ENCODE measurements around the gene CTU1.

The CTU1 gene

DNA sequence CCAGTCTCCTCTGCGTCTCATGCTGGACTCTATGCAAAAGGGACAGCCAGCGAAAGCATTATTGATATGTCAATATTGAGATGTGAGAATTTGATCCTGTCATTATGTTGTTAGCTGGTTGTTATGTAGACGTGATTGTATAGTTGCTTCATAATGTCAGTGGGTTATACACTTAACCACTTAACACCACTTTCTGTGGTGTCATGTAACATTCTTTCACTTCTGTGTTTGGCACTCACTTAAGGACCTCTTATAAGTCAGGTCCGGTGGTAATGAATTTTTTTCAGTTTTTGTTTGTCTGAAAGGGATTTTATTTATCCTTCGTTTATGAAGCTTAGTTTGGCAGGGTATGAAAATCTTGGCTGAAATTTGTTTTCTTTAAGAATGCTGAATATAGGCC is 26.8 kb upstream of the CTU1 start:
- H3K27ac ChIP-seq: no peak overlapping the region
- no peak for DNase-seq (ENCODE audit: low read depth, low spot score)

DNA sequence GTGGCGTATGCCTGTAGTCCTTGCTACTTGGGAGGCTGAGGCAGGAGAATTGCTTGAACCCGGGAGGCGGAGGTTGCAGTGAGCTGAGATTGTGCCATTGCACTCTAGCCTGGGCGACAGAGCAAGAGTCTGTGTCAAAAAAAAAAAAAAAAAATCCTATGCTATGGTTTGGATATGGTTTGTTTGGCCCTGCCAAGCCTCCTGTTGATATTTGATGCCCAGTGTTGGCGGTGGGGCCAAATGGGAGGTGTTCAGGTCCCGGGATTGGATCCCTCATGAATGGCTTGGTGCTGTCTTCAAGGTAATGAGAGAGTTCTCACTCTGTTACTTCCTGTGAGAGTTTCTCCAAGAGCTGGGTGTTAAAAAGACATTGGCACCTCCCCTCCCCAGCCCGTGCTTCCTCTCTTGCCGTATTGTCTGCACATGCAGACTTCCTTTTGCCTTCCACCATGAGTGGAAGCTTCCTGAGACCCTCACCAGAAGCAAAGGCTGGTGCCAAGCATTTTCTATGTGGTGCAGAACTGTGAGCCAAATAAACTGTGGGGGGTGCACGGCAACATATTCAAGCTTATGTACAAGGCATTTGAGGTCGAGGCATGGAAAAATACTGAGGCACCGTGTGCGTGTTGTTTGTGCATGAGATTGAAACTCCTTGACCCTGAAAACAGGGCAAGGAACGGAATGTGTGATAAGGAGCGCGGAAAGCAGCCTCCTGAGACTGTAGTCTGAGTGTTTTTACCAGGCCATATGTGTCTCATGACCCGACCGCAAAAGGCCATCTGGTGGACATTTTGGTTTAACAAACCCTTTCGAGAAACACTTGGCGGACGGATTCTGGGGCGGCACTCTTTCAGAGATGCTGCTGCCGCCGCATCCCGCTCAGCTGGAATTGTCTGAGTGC is 23.8 kb upstream of the CTU1 start:
- H3K27ac ChIP-seq: no peak overlapping the region
- no peak for DNase-seq (ENCODE audit: low read depth, low spot score)

DNA sequence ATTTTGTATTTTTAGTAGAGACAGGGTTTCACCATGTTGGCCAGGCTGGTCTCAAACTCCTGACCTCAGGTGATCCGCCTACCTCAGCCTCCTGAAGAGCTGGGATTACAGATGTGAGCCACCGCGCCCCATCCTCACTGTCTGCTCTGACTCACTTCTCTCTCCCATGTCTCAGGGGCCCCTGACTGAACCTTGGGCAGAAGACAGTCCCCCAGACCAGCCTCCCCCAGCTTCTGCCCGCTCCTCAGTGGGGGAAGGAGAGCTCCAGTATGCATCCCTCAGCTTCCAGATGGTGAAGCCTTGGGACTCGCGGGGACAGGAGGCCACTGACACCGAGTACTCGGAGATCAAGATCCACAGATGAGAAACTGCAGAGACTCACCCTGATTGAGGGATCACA is 21.5 kb upstream of the CTU1 start:
- no peak overlapping the region for H3K27ac ChIP-seq
- no peak for DNase-seq (ENCODE audit: low read depth, low spot score)

DNA sequence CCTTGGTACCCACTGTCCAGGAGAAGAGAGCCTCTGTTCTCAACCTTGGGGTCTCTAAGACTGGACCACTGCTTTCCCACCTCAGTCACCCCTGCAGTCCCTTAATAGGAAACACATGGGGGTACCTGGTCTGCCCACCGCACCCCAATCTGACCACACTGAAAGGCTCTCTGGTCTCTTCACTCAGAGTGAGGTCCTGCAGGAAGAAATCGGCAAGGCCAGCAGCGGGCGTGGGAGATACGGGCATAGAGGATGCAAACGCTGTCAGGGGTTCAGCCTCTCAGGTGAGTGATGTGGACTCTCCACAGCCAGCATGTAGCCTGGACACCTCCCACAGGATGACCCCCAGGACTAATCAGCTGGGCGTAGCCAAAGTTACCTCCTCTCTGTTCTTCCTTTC is 20.0 kb upstream of the CTU1 start:
- no peak for DNase-seq (ENCODE audit: low read depth, low spot score)
- H3K27ac ChIP-seq: no peak overlapping the region

DNA sequence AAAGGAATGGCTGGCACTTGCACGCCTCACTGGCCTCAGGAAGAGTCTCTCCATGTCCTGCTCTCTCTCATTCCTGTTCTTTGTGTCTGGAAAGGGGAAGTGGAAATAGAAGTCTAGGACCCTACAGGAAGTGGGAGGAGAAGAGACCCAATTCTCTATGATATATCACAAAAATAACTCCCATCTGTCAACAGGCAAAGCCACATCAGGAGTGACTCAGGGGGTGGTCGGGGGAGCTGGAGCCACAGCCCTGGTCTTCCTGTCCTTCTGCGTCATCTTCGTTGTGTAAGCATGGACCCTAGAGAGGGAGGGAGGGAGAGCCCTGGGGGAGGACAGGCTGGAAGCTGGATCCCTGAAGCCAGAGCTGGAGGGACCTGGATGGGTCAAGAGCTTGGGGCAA is 19.5 kb upstream of the CTU1 start:
- no peak for DNase-seq (ENCODE audit: low read depth, low spot score)
- H3K27ac ChIP-seq: no peak overlapping the region

DNA sequence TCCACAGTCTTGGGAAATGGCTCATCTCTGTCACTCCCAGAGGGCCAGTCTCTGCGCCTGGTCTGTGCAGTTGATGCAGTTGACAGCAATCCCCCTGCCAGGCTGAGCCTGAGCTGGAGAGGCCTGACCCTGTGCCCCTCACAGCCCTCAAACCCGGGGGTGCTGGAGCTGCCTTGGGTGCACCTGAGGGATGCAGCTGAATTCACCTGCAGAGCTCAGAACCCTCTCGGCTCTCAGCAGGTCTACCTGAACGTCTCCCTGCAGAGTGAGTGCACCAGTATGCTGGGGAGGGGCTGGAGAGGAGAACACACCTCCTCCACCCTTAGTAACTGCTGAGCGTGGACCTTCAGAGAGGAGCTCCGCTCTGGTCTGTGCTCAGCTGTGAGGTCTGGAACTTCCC is 18.8 kb upstream of the CTU1 start:
- no peak overlapping the region for H3K27ac ChIP-seq
- no peak for DNase-seq (ENCODE audit: low read depth, low spot score)

DNA sequence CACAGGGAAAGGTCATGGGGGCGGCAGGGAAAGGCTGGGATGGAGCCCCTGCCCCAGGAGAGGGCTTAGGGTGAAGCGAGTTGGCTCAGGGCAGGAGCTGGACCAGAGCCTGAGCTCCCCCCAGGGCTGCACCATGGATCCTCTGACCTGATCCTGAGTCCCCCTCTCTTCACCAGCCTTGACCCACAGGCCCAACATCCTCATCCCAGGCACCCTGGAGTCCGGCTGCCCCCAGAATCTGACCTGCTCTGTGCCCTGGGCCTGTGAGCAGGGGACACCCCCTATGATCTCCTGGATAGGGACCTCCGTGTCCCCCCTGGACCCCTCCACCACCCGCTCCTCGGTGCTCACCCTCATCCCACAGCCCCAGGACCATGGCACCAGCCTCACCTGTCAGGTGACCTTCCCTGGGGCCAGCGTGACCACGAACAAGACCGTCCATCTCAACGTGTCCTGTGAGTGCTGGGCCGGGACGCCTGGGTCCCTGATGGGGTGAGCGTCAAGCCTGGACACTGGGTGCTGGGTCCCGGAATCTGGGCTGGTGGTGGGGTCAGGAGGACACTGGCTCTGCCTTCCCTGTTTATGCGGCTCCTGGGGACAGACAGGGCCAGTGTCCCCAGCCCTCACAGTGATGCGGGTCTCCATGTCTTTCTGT is 17.3 kb upstream of the CTU1 start:
- DNase-seq (ENCODE audit: low read depth, low spot score): no peak
- H3K27ac ChIP-seq: no peak overlapping the region

DNA sequence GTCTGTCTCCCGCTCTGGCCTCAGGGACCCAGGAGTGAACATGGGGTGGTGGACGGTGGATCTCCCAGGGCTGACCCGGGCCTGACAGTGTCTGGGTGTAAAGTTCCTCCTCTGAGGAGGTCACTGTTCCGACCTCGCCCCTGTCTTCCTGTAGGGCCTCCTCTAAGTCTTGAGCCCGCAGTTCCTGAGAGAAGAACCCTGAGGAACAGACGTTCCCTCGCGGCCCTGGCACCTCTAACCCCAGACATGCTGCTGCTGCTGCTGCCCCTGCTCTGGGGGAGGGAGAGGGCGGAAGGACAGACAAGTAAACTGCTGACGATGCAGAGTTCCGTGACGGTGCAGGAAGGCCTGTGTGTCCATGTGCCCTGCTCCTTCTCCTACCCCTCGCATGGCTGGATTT is 16.5 kb upstream of the CTU1 start, which contains the start of gene SIGLEC9:
SIGLEC9 (plus strand) TSS at position 178 of the 400 bp plus-strand sequence; CDS start at position 247, 69 bp downstream.
- no peak for DNase-seq (ENCODE audit: low read depth, low spot score)
- no peak within 1 kb of the TSS for H3K27ac ChIP-seq

DNA sequence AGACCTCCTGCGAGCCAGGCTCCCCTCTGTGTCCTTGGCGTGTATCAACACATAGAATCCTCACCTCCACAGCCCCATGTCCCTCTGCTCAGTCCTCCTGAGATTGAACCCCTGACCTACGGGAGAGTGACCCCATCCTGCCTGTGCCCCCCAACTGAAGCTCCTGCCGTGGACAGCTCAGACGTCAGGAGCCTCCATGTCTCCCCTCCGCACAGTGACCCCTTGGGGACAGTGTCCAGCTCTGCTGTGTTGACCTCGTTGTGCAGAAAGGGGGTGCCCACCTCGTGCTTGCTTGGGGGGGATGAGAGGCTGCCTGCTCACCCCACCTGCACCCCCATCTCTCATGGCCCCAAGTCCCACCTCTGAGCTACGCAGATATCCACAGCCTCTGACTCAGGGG is 16.0 kb upstream of the CTU1 start:
- DNase-seq (ENCODE audit: low read depth, low spot score): no peak
- H3K27ac ChIP-seq: no peak overlapping the region

DNA sequence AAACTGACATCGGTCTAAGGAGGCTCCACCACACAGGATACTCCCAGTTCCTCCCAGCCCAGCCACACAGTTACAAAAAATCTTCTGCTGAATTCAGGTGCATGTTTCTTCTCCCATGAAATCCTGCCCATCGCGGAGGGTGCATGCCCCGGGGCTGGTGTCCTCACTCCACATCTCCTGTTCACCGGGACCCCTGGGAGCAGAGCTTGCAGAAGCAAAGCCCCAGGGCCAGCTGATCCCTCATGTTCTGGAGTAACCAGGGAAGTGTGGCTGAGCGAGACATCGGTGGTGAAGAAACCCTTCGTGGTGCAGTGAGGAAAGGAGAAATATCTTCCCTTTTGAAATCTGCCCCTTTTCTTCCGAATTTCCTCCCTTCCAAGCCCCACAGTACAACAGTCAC is 15.6 kb upstream of the CTU1 start:
- DNase-seq (ENCODE audit: low read depth, low spot score): no peak
- H3K27ac ChIP-seq: no peak overlapping the region

DNA sequence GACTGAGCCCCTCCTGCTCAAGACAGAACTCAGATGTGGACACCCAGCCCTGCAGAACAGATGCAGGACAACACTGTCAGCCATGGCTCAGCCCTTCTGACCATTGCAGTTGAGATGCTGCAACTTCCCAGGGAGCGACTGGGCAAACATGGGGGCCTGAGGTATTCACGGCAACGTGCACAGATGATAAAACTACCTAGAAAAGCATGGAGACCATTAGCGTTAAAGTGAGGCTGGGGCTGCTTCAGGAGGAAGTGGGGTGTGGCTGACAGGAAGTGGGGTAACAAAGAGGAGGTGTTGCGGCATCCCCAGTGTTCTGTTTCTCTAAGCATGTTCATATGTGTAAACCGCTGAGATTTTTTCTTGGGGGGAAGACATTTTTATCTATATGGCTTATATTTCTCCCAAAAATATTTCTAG is 15.2 kb upstream of the CTU1 start:
- no peak overlapping the region for H3K27ac ChIP-seq
- no peak for DNase-seq (ENCODE audit: low read depth, low spot score)

DNA sequence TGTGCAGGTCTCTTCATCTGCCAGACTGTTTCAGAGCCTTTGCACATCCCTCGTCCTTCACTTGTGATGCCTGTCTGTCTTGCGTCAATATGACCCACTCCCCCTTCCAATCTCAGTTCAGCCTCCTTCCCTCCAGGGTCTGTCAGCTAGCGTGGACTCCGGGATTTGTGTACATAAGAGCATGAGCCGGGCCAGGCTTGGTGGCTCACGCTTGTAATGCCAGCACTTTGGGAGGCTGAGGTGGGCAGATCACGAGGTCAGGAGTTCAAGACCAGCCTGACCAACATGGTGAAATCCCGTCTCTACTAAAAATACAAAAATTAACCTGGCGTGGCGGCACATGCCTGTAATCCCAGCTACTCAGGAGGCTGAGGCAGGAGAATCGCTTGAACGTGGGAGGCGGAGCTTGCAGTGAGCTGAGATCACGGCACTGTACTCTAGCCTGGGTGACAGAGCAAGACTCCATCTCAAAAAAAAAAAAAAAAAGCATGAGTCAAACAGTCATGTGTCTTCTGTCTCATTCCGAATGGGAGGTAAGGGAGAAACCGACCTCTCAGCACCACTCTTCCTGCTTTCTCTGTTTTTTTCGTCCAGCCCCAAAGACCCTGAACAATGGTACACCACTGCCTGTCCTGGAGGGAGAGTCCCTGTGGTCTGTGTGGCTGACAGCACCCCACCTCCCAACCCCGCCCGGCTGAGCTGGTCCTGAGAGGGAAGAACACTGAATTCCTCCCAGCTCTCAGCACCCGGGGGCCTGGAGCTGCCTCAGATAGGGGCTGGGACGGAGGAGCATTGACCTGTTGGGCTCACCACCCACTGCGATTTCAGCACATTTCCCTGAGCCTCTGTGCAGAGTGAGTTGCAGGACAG is 14.1 kb upstream of the CTU1 start:
- no peak overlapping the region for H3K27ac ChIP-seq
- no peak for DNase-seq (ENCODE audit: low read depth, low spot score)

DNA sequence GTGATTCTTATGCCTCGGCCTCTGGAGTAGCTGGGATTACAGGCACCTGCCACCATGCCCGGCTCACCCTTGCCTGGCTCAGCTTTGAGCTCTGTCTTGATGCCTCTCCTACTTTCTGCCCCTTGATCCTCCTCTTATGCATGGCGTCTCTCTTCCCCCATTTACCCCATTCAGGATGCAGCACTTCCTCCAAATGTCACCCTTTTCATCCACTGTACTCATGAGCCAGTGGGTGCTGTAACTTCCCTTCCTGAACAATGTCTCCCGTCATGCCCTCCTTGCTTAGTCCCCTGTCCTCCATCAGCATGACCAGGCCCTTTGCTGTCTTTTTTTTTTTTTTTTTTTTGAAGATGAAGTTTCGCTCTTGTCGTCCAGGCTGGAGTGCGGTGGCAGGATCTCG is 13.0 kb upstream of the CTU1 start:
- H3K27ac ChIP-seq: no peak overlapping the region
- no peak for DNase-seq (ENCODE audit: low read depth, low spot score)

DNA sequence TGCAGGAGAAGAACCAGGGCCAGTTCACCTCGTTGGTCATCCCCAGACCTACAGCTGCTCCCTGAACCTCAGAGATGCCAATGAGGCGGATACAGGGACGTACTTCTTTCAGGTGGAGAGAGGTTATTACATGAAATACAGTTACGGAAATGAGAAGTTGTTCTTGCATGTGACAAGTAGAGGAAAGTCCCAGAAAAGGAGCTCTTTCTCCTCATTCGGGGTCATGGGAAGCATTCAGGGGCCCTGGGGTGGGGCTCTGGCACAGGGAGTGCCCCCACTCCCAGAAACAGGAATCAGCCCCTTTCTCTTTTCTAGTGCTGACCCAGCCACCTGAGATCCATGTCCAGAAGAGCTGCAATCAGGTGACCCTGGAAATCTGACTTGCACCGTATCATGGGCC is 12.0 kb upstream of the CTU1 start:
- DNase-seq (ENCODE audit: low read depth, low spot score): no peak
- no peak overlapping the region for H3K27ac ChIP-seq

DNA sequence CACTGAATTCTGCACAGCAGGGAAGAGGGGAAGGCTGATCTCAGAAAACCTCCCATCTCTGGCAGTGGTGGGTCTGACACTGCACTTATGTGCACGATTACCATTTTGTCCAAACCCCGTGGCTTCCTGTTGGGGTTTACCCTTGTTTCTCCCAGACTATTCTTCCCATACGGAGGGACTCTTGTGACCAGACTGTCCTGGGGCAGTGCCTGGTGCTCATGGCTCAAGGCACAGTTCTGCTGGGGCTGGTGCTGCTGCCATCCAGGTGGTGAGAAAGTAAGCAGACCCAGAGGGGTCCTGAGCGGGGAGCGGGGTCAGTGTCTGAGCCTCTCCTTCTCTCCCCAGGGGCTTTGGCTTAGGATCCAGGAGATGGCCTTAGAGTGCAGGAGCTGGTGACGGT is 11.4 kb upstream of the CTU1 start:
- DNase-seq (ENCODE audit: low read depth, low spot score): no peak
- no peak overlapping the region for H3K27ac ChIP-seq

DNA sequence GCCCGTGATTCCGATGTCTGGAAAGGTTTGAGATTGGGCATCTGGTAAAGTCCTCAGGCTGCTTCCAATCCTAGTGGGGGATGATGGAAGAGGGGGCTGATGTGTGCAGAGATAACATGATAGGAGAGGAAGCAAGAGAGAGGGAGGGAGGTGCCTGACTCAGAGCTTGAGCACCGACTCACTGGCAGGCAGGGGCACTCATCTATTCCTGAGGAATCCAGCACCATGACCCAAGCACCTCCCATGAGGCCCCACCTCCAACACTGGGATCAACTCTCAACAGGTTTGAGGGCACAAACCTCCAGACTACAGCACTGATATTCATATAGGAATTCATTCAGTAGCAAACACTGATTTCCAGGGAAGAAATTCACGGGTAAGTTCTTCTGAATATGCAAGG is 10.9 kb upstream of the CTU1 start:
- DNase-seq (ENCODE audit: low read depth, low spot score): no peak
- no peak overlapping the region for H3K27ac ChIP-seq

DNA sequence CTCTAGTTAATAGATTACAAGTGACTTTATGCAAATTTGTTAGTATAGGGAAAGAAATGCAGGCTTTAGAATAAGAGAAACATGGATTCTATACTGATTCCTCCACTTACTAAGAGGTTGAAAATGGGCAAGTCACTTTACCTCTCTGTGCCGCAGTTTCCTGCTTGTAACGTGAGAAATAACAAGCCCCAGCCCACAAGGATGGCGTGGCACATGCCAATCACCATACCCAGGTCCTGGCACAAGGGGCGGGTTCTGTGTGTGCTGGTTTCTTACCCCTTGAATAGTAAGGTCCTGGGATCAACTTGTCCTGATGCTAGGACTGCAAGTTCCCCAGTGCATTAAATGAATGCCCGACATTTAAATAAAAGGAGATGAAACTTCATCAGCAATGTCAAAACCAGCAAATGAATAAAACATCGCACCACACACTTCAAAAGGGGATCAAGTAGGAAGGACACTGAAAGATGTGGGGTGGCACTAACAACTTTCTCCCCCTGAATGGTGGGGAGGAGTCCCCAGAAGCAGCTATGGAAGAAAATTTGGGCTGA is 8.6 kb upstream of the CTU1 start:
- no peak overlapping the region for H3K27ac ChIP-seq
- no peak for DNase-seq (ENCODE audit: low read depth, low spot score)

DNA sequence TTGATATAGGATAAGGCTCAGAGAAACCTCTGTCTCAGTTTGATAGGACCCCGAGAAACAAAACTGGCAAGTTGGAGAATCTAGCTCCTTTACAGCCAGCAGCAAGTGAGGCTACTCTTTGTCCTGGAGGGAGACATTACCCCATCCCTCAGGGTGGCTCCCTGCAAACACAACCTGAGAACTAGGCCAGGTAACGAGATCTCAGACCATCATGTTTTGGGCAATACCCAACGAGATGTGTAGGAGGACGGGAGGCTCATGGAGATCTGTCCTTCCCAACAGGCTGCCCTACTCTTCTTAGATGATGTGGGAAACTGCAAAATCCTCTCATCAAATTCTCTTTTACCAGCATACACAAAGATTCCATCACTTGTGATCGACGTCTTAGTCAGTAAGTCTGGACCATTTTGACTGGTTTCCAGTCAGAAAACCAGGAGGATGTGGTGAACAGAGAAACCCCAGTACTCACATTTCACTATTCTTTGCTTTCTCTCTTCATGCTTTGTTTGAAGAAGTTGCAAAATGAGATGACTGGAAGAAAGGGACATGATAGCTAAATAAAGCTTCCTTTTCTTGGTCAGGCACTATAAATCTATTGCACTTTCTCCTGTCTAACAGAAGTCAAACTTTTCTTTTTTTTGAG is 6.0 kb upstream of the CTU1 start:
- DNase-seq (ENCODE audit: low read depth, low spot score): no peak
- no peak overlapping the region for H3K27ac ChIP-seq

DNA sequence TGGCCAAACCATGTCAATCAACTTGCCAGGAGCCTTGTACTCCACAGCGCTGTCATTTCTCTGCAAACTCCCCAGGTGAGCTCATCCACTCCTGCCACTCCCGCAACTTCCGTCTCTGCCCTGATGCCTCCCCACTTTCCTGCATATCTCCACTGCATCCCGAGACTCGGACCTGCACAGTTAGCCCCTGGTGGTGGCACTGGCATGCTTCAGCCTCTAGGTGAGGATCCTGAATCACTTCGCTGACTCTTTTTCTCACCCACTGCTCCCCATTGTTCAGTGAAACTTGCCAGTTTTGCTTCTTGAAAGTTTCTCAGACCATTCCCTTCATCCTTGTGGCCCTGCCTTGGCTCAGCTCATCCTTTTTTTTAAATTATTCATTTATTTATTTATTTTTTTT is 3.4 kb upstream of the CTU1 start:
- DNase-seq (ENCODE audit: low read depth, low spot score): no peak
- H3K27ac ChIP-seq: no peak overlapping the region

DNA sequence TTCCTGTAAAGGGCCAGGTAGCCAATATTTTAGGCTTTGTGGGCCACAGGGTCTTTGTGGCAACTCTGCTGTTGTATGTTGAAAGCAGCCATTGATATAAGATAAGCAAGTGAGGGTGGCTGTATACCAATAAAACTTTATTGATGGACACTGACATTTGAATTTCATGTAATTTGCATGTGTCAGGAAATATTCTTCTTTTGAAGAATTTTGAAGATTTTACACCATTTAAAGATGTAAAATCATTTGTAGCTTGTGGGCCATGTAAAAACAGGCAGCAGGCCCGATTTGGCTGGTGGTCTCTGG is 2.4 kb upstream of the CTU1 start:
- no peak for DNase-seq (ENCODE audit: low read depth, low spot score)
- no peak overlapping the region for H3K27ac ChIP-seq
